GM13976 (cell line): Measurements from ENCODE around the gene ARMC9.
"Not testable (repeated sequence)": the region's sequence is repeated elsewhere in the genome, so short reads cannot be mapped to it uniquely, and the experiment has no call there.

ENCODE experiments used
- DNase-seq: peaks from one replicate; pipeline ENCODE4 v3.0.0; 2012; ENCODE audit warnings: low spot score
- CTCF ChIP-seq: IDR thresholded peaks from 2 replicates; pipeline ENCODE4 v1.5.1; 2012; ENCODE audit warnings: borderline replicate concordance, mild to moderate bottlenecking; ENCODE audit not compliant: insufficient read depth; ENCODE audit errors: extremely low read depth, missing control alignments, control extremely low read depth
- in situ Hi-C: fragments of 300-500 bp; cut with MboI; formaldehyde crosslinking; loops from one replicate; pipeline ENCODE4 v1.12.0; 2022; ENCODE audit warnings: low sequenced_read_pairs, mixed read lengths, inconsistent platforms; ENCODE audit not compliant: unreplicated experiment

Gene ARMC9

GRCh38 chr2:231196592-231196991, 1.8 kb upstream of the ARMC9 start:
- in situ Hi-C loops = no loop called here
- TF ChIP-seq CTCF = no peak
- DNase-seq = no peak

- in situ Hi-C loops, DNase-seq: not testable (repeated sequence)
These were observed 1.2 kb upstream of the ARMC9 start for GRCh38 chr2:231197196-231197595.

- in situ Hi-C loops = no loop called here
- no peak for TF ChIP-seq CTCF
- no peak for DNase-seq
These were observed 633 bp upstream of the ARMC9 start for GRCh38 chr2:231197706-231198290.

- DNase-seq = no peak
- in situ Hi-C loops = no loop called here
- TF ChIP-seq CTCF = no peak
These were observed 788 bp downstream of the ARMC9 start for GRCh38 chr2:231199219-231199618.

- DNase-seq = no peak
- in situ Hi-C loops = no loop called here
These were observed 2.5 kb downstream of the ARMC9 start for GRCh38 chr2:231200805-231201474.

GRCh38 chr2:231201475-231201814, 3.0 kb downstream of the ARMC9 start:
- no peak for TF ChIP-seq CTCF
- no peak for DNase-seq
- in situ Hi-C loops = no loop called here

More at GRCh38 chr2:231200805-231201474, 2.5 kb downstream of the ARMC9 start:
- no peak for TF ChIP-seq CTCF

- TF ChIP-seq CTCF = no peak
- in situ Hi-C loops = no loop called here
- DNase-seq = no peak
These were observed 4.7 kb downstream of the ARMC9 start for GRCh38 chr2:231203087-231203486.
